Tibial nerve (tissue), 4 donors: ENCODE results near the gene PAX8.

ENCODE experiments used
- CTCF ChIP-seq, 5 experiments: fragments of 200-600 bp in 3 of 5; fragments of 450-650 bp in 2 of 5; sonication (generic) in 3 of 5; IDR thresholded peaks; one replicate each; pipeline ENCODE4 v1.5.1; 2016 to 2019; ENCODE audit warnings: antibody characterized with exemption in 5 of 5, mild to moderate bottlenecking in 3 of 5, moderate library complexity in 2 of 5
- EP300 ChIP-seq, 2 donors: sonication (generic); formaldehyde crosslinking; IDR thresholded peaks; one replicate each; pipeline ENCODE4 v1.6.1; 2017; ENCODE audit warnings: antibody characterized with exemption in 2 of 2, mild to moderate bottlenecking in 1 of 2
- POLR2A ChIP-seq, 2 donors: fragments of 450-650 bp; IDR thresholded peaks; one replicate each; pipeline ENCODE4 v1.6.1; 2017; ENCODE audit warnings: antibody characterized with exemption in 2 of 2, mild to moderate bottlenecking in 2 of 2, moderate library complexity in 2 of 2

DNA sequence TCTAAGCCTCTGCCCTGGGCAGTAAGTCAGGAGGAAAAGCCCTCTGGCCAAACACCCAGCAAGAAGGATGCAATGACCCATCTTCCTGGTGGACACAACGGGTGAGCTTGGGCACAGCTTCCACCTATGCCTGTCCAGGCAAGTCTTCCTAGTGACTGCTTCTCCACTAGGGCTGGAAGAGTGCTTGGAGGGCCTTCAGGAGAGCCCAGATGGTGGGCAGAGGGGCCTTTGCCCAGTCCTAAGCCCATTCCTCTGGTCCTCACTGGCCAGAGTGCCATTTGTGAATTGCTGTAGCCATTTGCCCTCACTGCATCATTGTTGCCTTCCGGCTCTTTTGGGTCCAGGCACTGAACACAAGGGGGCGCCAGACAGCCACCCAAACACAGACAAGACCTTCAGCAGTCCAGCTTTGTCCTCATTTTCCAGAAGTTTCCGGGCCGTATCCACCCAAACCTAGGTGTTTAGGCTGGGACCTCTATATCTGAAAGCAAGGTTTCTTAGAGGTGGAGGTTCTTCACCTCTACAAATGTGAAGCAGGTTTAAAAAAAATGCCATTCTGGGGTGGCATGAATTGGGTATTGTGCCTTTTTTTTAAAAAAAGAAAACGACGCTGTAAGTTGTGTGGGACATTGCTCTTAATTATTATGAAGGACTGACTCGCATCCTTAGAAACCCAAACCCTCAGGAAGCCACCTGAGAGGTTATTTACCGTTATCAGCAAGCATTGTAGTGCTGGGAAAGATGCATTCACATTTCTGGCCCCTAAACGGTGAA lies 29.5 kb downstream of the PAX8 start:
- TF ChIP-seq CTCF (IDR thresholded peaks at IDR 0.05) = peak; percentile 78 to 91 (median 88)
- TF ChIP-seq EP300 (IDR thresholded peaks at IDR 0.05) = no peak
- TF ChIP-seq POLR2A (IDR thresholded peaks at IDR 0.05) = no peak
